AG20443 (cell line): ENCODE data around the gene RELCH.
"Not testable (repeated sequence)": the region's sequence is repeated elsewhere in the genome, so short reads cannot be mapped to it uniquely, and the experiment has no call there.

ENCODE experiments used
- DNase-seq: peaks from one replicate; pipeline ENCODE4 v3.0.0; 2012; ENCODE audit warnings: low spot score, mixed read lengths

Gene RELCH, protein sequence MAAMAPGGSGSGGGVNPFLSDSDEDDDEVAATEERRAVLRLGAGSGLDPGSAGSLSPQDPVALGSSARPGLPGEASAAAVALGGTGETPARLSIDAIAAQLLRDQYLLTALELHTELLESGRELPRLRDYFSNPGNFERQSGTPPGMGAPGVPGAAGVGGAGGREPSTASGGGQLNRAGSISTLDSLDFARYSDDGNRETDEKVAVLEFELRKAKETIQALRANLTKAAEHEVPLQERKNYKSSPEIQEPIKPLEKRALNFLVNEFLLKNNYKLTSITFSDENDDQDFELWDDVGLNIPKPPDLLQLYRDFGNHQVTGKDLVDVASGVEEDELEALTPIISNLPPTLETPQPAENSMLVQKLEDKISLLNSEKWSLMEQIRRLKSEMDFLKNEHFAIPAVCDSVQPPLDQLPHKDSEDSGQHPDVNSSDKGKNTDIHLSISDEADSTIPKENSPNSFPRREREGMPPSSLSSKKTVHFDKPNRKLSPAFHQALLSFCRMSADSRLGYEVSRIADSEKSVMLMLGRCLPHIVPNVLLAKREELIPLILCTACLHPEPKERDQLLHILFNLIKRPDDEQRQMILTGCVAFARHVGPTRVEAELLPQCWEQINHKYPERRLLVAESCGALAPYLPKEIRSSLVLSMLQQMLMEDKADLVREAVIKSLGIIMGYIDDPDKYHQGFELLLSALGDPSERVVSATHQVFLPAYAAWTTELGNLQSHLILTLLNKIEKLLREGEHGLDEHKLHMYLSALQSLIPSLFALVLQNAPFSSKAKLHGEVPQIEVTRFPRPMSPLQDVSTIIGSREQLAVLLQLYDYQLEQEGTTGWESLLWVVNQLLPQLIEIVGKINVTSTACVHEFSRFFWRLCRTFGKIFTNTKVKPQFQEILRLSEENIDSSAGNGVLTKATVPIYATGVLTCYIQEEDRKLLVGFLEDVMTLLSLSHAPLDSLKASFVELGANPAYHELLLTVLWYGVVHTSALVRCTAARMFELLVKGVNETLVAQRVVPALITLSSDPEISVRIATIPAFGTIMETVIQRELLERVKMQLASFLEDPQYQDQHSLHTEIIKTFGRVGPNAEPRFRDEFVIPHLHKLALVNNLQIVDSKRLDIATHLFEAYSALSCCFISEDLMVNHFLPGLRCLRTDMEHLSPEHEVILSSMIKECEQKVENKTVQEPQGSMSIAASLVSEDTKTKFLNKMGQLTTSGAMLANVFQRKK

DNA sequence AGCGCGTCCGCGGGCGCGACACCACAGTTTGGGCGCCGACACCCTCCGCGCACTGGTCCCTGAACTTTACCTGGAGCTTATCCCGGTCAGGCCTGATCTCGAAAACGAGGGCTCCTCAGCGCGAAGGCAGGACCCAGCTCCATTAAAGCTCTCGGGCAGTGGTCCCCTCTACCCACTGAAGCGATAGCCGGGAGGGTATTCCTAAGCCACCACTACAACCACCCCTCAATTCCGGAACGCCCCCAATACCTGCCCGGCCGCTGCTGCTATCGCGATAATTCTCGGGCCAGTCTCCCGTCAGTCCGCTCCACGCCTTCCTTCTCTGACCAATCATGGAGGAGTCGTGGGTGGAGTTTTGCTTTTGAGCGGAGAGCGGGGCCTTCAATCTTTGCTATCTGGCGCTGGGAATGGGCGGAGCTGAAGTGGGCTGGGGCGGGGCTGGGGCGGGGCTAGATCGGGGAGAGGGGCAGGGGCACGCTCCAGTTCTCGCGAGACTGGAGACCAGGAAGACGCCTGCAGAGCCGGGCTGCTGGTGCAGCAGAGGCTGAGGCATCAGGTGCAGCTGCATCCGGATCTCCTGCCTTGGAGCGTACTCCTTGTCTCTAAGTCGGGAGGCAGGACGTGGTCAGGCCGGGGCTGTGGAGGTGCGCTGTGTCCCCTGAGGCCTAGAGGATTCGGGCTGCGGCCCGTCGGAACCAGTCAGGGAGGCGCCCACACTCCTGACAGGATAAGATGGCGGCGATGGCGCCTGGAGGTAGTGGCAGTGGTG, at the start of gene RELCH, which contains the start of gene PIGN:
Gene RELCH, plus strand, starts transcription at position 482 of the 769 bp plus-strand sequence. Its CDS starts 251 bp downstream, at position 733.
Gene PIGN, minus strand, starts transcription at position 283 of the 769 bp plus-strand sequence. CDS start 25,703 bp downstream, outside the sequence.
- peak; percentile 98 for DNase-seq

- DNase-seq = no peak
Measured at GRCh38 chr18:62138461-62139235, 48.4 kb upstream of the RELCH start.

DNA sequence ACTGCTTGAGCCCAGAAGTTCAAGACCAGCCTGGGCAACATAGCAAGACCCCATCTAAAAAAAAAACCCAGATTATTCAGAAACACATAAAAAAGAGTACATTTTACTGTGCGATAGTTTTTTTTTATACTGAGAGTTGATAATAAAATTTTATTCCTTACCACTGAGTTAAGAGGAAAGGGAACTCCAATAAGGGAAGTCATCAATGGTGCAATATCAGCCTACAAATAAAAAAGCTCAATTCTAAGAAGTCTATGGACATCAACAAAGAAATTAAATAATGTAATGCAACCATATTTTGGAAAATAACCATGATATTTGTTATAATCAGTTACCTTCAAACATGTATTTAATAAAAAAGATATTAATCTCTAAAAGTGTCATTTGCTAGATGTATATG, 46.8 kb upstream of the RELCH start:
- DNase-seq = no peak

DNA sequence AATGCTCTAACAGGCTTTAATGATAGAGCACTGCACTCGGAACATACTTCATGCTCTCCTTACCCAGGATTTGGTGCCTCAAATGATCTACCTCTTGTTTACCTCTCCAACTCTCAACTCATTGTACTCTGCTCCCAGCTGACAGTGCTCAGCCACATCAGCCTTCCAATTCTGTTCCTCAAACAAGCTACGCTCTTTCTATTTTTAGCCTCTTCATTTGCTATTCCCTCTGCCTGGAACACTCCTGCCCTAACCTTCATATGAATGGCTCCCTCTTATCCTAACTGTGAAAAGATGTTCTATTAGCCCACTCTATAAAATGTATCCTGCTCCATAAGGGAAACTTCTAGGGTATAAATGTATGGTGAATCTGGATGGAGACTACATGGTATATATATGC, 42.7 kb upstream of the RELCH start:
- no peak for DNase-seq

DNA sequence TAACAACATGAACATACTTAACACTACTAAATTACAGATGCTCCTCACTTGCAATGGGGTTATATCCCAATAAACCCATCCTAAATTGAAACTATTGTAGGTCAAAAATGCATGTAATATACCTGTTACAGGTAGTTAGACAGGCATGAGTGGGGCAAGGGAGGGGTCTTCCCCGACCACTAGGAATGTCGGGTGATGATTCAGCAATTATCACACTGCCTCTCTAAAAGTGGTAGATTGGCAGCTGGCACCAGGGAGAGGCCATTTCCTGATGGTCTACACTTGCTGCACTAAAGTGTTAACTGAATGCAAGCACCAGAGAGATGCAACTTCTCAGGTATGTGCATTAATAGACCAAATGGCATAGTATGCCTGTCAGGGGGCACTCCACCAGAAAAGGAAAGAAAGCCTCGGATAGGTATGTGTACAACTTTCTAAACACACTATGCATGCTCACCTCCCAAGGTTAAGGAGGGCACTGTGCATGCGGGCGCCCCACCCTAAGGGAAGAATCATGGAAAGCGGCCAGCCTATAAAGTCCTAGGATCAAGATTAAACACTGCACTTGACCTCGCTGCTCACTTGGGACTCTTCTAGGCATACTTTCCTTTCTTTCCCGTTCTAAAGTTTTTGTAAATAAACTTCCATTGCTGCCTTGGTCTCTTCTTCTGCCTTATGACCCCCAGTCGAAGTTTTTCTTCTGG, 35.8 kb upstream of the RELCH start:
- no peak for DNase-seq

DNA sequence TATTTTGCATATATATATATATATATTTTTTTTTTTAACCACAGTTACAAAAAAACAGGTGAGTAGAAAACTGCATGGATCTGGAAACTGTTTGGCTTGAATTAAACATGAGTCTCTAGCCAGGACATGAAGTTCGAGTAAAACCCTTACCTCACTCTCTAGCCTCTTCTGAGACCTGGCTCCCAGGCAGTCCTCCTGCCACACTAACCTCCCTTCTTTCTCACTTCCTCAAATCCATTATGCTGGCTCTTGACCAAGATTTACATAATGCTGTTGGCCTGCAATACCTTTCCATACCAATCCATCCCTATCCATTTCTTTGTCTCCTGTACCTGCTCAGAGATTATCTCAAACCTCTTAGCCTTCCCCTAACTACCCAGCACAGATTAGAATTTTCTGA, 34.2 kb upstream of the RELCH start:
- no peak for DNase-seq

GRCh38 chr18:62157843-62158242, 29.2 kb upstream of the RELCH start:
- no peak for DNase-seq

DNA sequence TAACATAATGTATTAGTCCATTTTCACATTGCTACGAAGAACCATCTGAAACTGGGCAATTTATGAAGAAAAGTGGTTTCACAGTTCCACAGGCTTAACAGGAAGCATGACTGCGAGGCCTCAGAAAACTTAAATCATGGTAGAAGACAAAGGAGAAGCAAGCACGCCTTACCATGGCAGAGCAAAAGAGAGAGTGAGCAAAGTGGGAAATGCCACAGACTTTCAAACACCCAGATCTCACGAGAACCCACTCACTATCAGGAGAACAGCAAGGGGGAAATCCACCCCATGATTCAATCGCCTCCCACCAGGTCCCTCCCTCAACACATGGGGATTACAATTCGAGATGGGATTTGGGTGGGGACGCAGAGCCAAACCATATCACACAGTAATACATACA, 22.7 kb upstream of the RELCH start:
- no peak for DNase-seq

- DNase-seq = no peak
Measured at GRCh38 chr18:62164855-62165487, 22.1 kb upstream of the RELCH start.

GRCh38 chr18:62165583-62165982, 21.5 kb upstream of the RELCH start:
- DNase-seq = peak; percentile 10

DNA sequence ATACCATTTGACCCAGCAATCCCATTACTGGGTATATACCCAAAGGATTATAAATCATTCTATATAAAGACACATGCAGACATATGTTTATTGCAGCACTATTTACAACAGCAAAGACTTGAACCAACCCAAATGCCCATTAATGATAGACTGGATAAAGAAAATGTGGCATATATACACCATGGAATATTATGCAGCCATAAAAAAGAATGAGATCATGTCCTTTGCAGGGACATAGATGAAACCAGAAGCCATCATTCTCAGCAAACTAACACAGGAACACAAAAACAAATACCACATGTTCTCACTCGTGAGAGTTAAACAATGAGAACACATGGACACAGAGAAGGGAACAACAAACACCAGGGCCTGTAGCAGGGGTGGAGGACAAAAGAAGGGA, 20.5 kb upstream of the RELCH start:
- DNase-seq = not testable (repeated sequence)

GRCh38 chr18:62170857-62171256, 16.2 kb upstream of the RELCH start:
- no peak for DNase-seq

- no peak for DNase-seq
Measured at GRCh38 chr18:62172298-62172697, 14.8 kb upstream of the RELCH start.

DNA sequence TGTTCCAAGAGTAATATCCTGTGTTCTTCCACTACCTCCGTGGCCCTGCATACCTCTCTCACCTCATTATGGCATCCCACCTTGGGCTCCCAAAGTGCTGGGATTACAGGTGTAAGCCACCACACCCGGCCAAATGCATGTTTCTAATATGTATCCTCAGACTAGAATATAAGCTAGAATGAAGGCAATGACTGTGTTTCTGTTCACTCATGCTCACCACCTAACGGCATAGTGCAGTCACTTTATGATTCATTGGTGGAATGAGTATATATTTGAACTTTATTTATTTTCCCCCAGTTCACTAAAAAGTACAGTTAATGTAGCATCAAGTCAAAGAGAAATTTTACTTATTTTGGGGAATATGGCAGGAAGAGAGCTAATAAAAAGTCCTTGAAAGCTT, 11.5 kb upstream of the RELCH start:
- no peak for DNase-seq

DNA sequence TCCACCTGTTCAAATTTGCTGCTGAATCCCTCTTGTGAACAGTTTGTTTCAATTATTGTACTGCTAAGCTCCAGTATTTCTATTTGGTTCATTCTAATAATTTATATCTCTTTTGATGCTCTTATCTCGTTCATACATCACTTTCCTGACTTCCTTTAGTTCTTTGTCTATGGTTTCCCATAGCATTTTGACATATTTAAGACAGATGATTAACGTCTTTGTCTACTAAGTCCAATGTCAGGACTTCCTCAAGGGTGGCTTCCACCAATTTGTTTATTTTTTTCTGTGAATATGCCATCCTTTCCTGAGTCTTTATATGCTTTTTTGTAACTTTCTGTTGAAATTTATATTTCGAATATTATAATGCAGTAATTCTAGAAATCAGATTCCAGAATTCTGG, 9.8 kb upstream of the RELCH start:
- no peak for DNase-seq

DNA sequence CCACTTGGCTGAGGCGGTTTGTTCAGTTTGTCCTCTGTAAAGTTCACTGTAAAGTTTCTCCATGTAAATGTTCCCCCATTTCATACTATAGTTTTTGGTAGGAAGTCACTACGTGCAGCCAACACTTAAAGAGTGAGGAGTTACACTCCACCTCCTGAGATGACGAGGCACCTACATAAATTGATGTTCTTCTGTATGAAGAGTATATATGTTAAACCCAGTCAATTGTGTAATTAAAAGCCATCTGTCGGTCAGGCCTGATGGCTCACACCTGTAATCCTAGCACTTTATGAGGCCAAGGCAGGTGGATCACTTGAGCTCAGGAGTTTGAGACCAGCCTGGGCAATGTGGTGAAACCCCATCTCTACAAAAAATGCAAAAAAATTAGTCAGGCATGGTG, 7.8 kb upstream of the RELCH start:
- DNase-seq = no peak

DNA sequence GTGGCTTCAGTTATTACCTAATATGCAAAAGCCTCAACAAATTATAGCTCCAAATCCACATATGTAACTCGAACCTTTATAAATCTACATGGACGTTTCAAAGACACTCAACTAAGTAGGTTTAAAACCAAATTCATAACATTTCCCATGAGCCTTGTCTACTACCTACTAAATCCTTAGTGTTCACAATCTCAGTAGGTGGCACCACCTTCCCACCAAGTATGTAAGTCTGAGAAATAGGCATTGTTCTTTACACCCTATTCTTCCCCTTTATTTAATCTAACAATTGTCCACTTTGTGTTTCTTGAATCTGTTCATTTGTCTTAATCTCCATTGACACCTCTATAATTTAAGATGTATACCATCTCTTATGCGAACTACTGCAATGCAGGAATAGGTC, 4.8 kb upstream of the RELCH start:
- DNase-seq = no peak

GRCh38 chr18:62183578-62184195, 3.4 kb upstream of the RELCH start:
- DNase-seq = peak; percentile 40

DNA sequence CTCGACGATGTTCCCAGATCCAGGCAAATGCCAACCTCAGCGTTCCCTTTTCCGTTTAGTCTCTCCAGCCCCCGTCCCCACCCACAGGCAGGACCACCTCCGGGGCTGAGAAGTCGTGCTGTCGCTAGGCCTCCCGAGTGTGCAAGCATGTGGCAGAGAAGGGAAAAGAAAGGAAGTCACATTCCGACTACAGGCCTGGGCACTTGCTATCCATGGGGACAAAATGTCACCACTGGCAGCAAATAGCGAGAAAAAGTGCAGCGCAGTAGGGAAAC, 619 bp upstream of the RELCH start:
- DNase-seq = no peak
